Fibroblast of villous mesenchyme (primary cell): ENCODE measurements around the gene DEPP1. TPM values are rescaled to one million over a fixed set of nuclear protein-coding genes. Genes with fewer than 3 reads are reported as not detected.
A peak's percentile ranks its signal among the peaks of the same experiment; 100 is the strongest.

Experiments
- DNase-seq: peaks from one replicate; pipeline ENCODE4 v3.0.0-alpha.2; 2010; ENCODE audit warnings: low read depth
- H3K4me3 ChIP-seq: 2 replicates; pipeline ENCODE4 v1.5.1; 2011; ENCODE audit warnings: low read depth, mild to moderate bottlenecking, low read length
- total RNA-seq: library from RNA; depleted of rRNA; stranded (reverse); fragments of >200 nt; gene quantifications from 2 replicates; pipeline ENCODE4 v1.2.3, GENCODE V29; 2012
- TF ChIP-seq, protein P1 (sequence below): IDR thresholded peaks from 2 replicates; pipeline ENCODE4 v1.5.1; 2012; ENCODE audit warnings: low read depth, mild to moderate bottlenecking, low read length; ENCODE audit not compliant: insufficient read depth

Gene DEPP1
- total RNA-seq, 1 donor, result 29.8 TPM

GRCh38 chr10:44979281-44980191 is 927 bp upstream of the DEPP1 start:
- TF ChIP-seq, protein P1, sequence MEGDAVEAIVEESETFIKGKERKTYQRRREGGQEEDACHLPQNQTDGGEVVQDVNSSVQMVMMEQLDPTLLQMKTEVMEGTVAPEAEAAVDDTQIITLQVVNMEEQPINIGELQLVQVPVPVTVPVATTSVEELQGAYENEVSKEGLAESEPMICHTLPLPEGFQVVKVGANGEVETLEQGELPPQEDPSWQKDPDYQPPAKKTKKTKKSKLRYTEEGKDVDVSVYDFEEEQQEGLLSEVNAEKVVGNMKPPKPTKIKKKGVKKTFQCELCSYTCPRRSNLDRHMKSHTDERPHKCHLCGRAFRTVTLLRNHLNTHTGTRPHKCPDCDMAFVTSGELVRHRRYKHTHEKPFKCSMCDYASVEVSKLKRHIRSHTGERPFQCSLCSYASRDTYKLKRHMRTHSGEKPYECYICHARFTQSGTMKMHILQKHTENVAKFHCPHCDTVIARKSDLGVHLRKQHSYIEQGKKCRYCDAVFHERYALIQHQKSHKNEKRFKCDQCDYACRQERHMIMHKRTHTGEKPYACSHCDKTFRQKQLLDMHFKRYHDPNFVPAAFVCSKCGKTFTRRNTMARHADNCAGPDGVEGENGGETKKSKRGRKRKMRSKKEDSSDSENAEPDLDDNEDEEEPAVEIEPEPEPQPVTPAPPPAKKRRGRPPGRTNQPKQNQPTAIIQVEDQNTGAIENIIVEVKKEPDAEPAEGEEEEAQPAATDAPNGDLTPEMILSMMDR, result no peak
- H3K4me3 ChIP-seq, result no peak overlapping the region
- DNase-seq, result no peak

DNA sequence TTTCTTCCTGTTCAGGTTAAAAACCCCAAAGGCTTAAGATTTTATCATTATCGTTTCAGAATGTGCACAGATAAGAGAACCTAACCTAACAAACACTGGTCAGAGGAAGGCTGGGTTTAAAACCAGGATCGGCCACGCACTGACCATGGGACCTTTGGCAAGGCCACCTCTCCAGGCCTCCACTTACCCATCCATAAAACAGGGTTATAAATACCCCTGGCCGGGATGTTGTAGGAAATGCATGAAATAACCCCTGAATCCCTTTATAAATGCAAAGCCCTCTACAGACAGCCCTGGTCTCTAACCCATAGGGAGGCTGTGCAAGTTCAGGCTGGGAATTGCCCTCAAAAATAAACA is 418 bp downstream of the DEPP1 start:
- no peak for DNase-seq
- TF ChIP-seq, protein P1, result no peak
- peak overlapping the region; percentile 49 for H3K4me3 ChIP-seq

- H3K4me3 ChIP-seq, result peak overlapping the region; percentile 49
- TF ChIP-seq, protein P1, result no peak
- DNase-seq, result no peak
Observed at GRCh38 chr10:44977287-44978212, 1.1 kb downstream of the DEPP1 start.

- TF ChIP-seq, protein P1, result no peak
- no peak for DNase-seq
- H3K4me3 ChIP-seq, result no peak overlapping the region
Observed at GRCh38 chr10:44976352-44977198, 2.0 kb downstream of the DEPP1 start.

- H3K4me3 ChIP-seq, result no peak overlapping the region
- TF ChIP-seq, protein P1, result no peak
- DNase-seq, result peak; percentile 71
Observed at GRCh38 chr10:44975431-44976331, 2.9 kb downstream of the DEPP1 start.
